Spinal cord (tissue), 10 donors: ENCODE data around the gene KDM5A. TPM values are rescaled to one million over a fixed set of nuclear protein-coding genes. Genes with fewer than 3 reads are reported as not detected.

ENCODE experiments used
- DNase-seq, 6 donors: peaks; one replicate each; pipeline versions ENCODE4 v3.0.0 to v3.0.0-alpha.2; 2013 to 2015; ENCODE audit warnings: low spot score in 6 of 6, low read depth in 4 of 6
- H3K27ac ChIP-seq: one replicate; pipeline ENCODE4 v1.5.1; 2013; ENCODE audit warnings: low read depth, low read length, control low read depth
- H3K27me3 ChIP-seq: one replicate; pipeline ENCODE4 v1.6.1; 2013; ENCODE audit warnings: low read length; ENCODE audit not compliant: control insufficient read depth, insufficient read depth
- H3K36me3 ChIP-seq: one replicate; pipeline ENCODE4 v1.6.1; 2013; ENCODE audit warnings: low read length; ENCODE audit not compliant: control insufficient read depth, insufficient read depth
- H3K4me1 ChIP-seq: one replicate; pipeline ENCODE4 v1.6.1; 2013; ENCODE audit warnings: low read length; ENCODE audit not compliant: control insufficient read depth, insufficient read depth
- H3K4me3 ChIP-seq: one replicate; pipeline ENCODE4 v1.5.1; 2013; ENCODE audit warnings: low read depth, low read length, control low read depth
- H3K9me3 ChIP-seq: one replicate; pipeline ENCODE4 v1.6.1; 2013; ENCODE audit warnings: low read length; ENCODE audit not compliant: control insufficient read depth, insufficient read depth
- WGBS: methylation state at CpG from one replicate; pipeline ENCODE4 v1.1.5; 2013; ENCODE audit warnings: missing lambda C conversion rate; ENCODE audit not compliant: insufficient coverage; 5-methylcytosine and 5-hydroxymethylcytosine counted together
- polyA plus RNA-seq, 2 donors: library from polyadenylated mRNA; unstranded; fragments of 120-200 nt; gene quantifications; one replicate each; pipeline ENCODE4 v1.2.1, GENCODE V29; 2013; ENCODE audit not compliant: insufficient read length in 2 of 2
- total RNA-seq, 2 donors: library from RNA; depleted of rRNA in 1 of 2; stranded (reverse); fragments of 120-200 nt in 1 of 2; fragments of >200 nt in 1 of 2; gene quantifications; one replicate each; pipeline versions ENCODE4 v1.2.3 to v1.2.4, GENCODE V29; 2013 to 2014
- donor health status: healthy.

The KDM5A gene
- total and polyA plus RNA-seq, 4 donors: 16.9 to 69.8 (median 40.1) TPM

DNA sequence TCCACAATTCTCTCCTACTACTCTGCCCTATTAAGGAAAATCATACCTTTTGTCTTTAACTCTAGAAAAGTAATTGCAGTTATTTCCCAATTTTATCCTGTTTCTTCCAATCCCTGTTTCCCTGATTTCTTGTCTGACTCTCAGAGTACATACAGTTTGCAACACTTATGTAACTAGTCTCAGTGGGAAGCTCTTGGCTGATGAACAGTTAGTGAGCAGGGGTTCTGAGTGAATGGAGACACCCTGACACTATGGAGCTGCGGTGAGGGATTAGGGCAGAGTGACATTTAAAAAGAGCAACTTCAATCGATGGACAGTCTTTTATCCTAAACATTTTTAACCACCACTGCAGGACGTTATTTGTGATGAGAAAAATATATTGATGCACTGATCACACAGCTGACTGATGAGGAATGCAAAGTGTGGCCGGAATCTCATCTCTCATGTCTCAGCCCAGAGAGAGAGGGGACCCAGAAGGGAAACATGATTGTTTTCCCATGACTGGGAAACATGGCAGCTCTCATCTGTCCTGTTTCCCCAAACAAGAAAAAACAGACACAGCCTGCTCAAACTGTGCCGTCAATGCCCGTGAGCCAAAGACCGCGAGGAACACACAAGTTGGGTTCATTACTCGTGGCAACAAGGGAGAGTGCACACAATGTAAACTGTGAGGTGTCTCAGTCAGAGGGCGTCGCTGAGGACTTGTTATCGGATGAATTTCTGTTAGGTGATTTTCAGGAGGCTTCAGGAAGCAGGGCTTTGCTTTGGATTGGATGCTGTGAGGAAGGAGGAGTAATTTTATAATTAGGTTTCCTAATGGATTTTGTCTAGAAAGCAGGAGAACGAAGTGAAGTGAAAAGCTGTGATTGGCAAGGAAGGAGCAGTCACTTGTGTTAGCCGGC lies 121.3 kb downstream of the KDM5A start:
- Histone ChIP-seq H3K9me3 (no peaks in the 10 kb centered on the region), H3K36me3 (no peaks in the 10 kb centered on the region), H3K27me3 (no peaks in the 10 kb centered on the region), H3K4me3 (no peak overlapping the region), H3K4me1 (peaks cover 17% of the 10 kb centered on the region), H3K27ac (peak overlapping the region; percentile 78)
- DNase-seq: peak in 2 of 6 donors; percentile 49 to 59
- 29% methylated on average over 12 of the region's 14 CpGs for WGBS

DNA sequence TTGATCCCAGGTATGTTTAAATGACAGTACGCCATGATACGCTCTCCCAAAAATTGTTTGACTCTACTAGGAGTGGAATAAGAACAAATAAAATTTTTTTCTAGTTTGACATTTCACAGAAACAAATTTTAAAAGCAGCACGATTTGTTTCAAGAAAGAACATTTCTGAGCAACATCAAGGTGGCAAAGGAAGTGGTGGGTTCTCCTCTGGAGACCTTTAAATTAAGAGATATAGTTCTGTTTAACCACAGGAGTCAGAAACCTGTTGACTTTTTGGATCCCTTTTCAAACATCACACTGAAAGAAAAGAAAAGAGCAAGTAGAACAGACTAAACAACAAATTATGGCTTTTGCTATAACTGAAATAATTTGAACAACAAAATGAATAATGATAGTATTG lies 124.0 kb downstream of the KDM5A start:
- H3K36me3 ChIP-seq: no peaks in the 10 kb centered on the region
- no peak overlapping the region for H3K27ac ChIP-seq
- no peak overlapping the region for H3K4me3 ChIP-seq
- H3K4me1 ChIP-seq: peaks cover 15% of the 10 kb centered on the region
- WGBS: no CpG with 5 or more reads among the region's 3 CpGs
- no peaks in the 10 kb centered on the region for H3K9me3 ChIP-seq
- no peak for DNase-seq
- peaks cover 2% of the 10 kb centered on the region for H3K27me3 ChIP-seq

DNA sequence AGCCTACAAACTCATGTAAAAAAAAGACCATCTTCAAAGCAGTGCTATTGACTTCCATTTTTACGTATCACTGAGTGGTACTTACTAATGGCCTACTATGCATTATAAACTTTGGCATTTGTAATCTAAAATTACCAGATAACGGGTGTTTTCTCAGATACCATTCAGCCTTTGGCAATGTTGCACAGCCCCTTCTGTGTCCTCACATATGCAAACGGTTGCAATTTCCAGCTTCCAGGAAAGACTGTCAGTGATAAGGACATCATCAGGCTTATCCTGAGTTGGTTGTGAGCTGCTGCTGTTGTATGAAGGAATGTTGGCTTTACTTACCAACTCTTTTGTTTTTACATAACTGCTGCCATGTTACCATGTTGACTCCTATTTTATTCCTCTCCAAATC lies 124.9 kb downstream of the KDM5A start:
- WGBS: no CpG with 5 or more reads among the region's 3 CpGs
- no peaks in the 10 kb centered on the region for H3K36me3 ChIP-seq
- no peak overlapping the region for H3K4me3 ChIP-seq
- no peak for DNase-seq
- H3K27ac ChIP-seq: no peak overlapping the region
- H3K27me3 ChIP-seq: peaks cover 2% of the 10 kb centered on the region
- H3K4me1 ChIP-seq: peaks cover 12% of the 10 kb centered on the region
- H3K9me3 ChIP-seq: no peaks in the 10 kb centered on the region

DNA sequence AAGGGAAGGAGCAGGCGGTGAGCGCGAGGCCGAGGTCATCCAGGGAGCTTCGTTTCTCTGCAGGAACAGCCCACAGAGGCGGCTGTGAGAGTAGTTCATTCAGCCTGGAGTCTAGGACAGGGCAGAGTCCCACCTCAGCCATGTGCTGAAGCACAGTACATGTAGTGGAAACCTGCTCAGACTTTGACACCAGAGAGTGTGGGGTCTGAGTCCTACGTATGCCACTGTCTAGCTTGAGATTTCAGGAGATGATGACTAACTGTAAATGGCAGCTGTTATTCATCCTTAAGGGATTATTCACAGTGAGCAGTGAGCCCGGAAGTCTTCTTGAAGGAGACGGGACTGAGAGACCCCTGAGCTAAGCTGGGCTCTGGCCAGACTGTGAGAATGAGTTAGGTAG lies 125.5 kb downstream of the KDM5A start:
- Histone ChIP-seq H3K9me3 (no peaks in the 10 kb centered on the region), H3K4me3 (no peak overlapping the region), H3K27ac (no peak overlapping the region), H3K36me3 (no peaks in the 10 kb centered on the region), H3K4me1 (peaks cover 9% of the 10 kb centered on the region), H3K27me3 (peaks cover 2% of the 10 kb centered on the region)
- WGBS: 84% methylated on average over 9 of the region's 9 CpGs
- no peak for DNase-seq

DNA sequence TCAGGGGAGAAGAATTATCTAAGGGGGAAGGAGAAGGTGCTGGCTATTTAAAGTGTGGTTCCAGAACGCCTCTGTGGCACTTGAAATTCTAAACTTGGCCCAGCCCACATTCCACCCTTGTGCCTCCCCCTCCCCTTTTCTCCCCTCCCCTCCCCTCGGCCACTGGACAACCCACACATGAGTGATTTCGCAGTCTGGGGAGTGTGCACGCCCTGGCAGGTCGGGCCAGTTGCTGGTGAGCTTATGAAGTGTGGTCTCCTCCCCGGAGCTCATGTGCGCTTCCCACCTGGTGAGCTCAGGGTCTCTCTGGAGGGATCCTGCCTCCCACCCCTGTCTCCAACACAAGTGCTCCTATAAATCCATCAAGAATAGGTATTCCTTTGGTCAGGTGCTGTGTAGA lies 126.3 kb downstream of the KDM5A start, which contains the start of gene SLC6A13:
TSS of gene SLC6A13 (minus strand) at position 20 of the 400 bp plus-strand sequence. CDS start 2,784 bp downstream, outside the sequence.
- Histone ChIP-seq H3K4me3 (peak within 1 kb of the TSS; percentile 49), H3K27me3 (peaks cover 5% of the 10 kb centered on the region), H3K4me1 (peaks cover 4% of the 10 kb centered on the region), H3K27ac (no peak within 1 kb of the TSS), H3K36me3 (no peaks in the 10 kb centered on the region), H3K9me3 (no peaks in the 10 kb centered on the region)
- WGBS: 60% methylated on average over 2 of the region's 7 CpGs
- peak in 1 of 6 donors; percentile 67 for DNase-seq

DNA sequence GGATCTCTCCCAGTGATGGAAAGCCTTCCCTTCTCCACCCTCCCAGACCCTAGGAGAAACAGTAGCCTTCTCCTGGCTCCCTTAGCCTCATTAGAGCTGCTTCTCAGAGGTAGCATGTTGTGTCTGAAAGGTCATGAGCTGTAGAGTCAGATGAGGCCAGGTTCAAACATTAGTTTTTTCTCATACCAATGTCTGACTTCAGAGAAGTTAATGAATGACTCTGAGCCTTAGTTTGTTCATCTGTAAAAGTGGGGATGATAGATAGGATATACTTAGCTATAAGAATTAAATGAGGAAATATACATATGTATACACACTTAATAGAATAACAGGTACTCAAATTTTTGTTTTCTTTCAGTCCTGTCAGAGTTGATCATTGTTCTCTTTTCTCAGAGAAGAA lies 127.0 kb downstream of the KDM5A start:
- Histone ChIP-seq H3K4me1 (peaks cover 4% of the 10 kb centered on the region), H3K4me3 (peak overlapping the region; percentile 49), H3K36me3 (no peaks in the 10 kb centered on the region), H3K9me3 (no peaks in the 10 kb centered on the region), H3K27me3 (peaks cover 5% of the 10 kb centered on the region), H3K27ac (no peak overlapping the region)
- DNase-seq: no peak

DNA sequence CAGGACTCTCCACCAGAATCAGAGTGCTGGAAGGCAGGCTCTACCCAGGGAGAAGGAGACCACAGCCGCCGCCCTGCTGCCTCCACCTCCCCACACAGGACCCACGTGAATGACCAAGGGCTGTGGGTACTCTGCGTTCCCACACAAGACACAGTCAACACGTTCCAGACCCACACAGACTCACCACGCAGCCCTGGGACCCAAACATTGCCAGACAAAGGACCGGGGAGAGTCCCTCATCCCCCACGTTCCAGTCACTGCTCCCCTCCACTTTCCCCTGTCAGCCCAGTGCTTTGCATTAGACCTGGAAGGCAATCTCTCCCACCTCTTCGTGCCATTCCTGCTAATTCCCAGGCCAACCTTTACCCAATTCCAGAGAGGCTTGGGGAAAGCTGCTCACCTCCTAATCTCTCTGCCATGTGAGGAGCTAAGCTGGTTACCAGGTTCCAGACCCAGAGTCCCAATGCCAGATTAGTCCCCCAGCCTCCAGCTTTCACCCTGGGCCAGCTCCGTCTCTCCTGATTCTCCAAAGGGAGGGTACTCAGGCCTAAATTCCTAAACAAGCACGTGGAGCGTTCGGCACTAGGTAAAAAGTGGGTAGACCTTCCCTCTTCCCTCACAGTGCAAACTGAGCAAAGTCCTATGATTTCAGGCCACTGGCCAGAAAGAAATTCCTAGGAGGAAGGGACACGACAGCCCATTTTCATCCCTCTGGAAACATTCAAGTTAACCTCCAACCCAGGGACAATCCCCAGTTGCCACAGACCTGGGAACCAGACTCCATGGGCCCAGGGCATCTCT lies 131.4 kb downstream of the KDM5A start:
- DNase-seq: no peak
- no peak overlapping the region for H3K27ac ChIP-seq
- peaks cover under 1% of the 10 kb centered on the region for H3K4me1 ChIP-seq
- WGBS: 69% methylated on average over 13 of the region's 14 CpGs
- no peaks in the 10 kb centered on the region for H3K36me3 ChIP-seq
- H3K4me3 ChIP-seq: peak overlapping the region; percentile 12
- H3K9me3 ChIP-seq: no peaks in the 10 kb centered on the region
- peaks cover 8% of the 10 kb centered on the region for H3K27me3 ChIP-seq

DNA sequence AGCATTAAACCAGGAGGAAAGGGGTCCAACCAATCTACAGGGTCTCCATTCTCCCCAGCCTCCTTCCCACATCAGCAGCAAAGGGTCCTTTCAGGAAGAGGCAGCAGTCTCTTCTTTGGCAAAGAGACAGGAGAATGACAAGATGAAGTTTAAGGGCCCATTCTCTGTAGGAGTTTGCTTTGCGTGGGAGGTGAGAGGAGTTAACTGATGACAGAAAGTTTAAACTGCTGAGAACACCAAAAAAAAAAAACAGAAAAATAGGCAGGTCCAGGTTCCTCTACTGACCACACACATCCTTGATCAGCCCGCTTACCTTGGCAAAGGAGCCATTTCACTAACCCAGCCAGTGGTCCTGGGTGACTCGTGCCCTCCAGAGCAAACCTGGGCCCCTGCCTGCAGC lies 132.2 kb downstream of the KDM5A start:
- 83% methylated on average over 1 of the region's 3 CpGs for WGBS
- Histone ChIP-seq H3K4me1 (no peaks in the 10 kb centered on the region), H3K4me3 (no peak overlapping the region), H3K9me3 (no peaks in the 10 kb centered on the region), H3K27ac (no peak overlapping the region), H3K27me3 (peaks cover 7% of the 10 kb centered on the region), H3K36me3 (no peaks in the 10 kb centered on the region)
- no peak for DNase-seq

DNA sequence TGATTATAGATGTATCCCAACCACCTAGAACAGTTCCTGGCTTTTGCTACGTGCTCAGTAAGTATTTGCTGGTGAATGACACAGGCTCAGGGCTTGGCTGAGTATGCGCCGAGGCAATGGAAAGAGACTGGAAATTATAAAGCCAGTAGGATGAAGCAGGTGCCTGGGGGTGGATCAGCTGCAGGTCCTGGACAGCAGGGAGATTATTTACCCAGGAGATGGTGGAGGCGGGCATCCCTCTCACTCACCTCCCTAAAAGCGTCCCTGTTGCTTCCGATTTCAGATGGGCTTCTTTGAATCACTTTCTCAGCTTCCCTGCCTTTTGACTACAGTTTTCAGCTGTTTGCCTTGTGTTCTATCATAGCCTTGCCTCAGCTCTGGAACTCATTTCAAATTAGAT lies 132.9 kb downstream of the KDM5A start:
- Histone ChIP-seq H3K27me3 (peaks cover 6% of the 10 kb centered on the region), H3K36me3 (no peaks in the 10 kb centered on the region), H3K4me3 (no peak overlapping the region), H3K9me3 (no peaks in the 10 kb centered on the region), H3K4me1 (no peaks in the 10 kb centered on the region), H3K27ac (no peak overlapping the region)
- no peak for DNase-seq
- 91% methylated on average over 5 of the region's 6 CpGs for WGBS
